ENCODE data around the gene MCCC2. TPM values are rescaled to one million over a fixed set of nuclear protein-coding genes. Genes with fewer than 3 reads are reported as not detected.
"Not testable (repeated sequence)": the region's sequence is repeated elsewhere in the genome, so short reads cannot be mapped to it uniquely, and the experiment has no call there.

MCCC2 gene
- total and polyA plus RNA-seq, 7 experiments from 2014 or later: 21.5 to 41.0 (median 24.1) TPM

DNA sequence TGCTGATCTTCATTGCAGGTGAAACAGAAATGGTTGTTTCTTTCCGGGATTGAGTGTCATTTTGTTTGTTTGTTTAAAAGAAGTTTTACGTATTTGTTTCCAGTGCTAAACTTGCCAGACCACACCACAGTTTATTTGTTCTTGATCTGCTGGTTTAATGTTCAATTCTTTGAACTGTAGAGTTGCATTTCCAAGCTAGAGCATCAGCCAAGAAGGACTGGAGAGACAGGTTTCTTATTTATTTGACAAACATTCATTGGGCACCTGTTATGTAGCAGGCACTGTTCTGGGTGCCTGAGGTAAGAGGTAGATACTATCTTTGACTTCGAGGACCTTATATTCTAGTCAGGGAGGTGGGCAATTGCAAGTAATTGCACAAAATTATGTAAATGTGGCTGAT lies 45.0 kb downstream of the MCCC2 start:
- Histone ChIP-seq H3K4me1 (ENCODE audit: control insufficient read depth in 2 of 2, insufficient read depth in 2 of 2, low read length in 2 of 2) (no peaks in the 10 kb centered on the region), H3K27ac (ENCODE audit: low read depth, low read length) (no peak overlapping the region), H3K9me3 (ENCODE audit: control insufficient read depth in 2 of 3, low read length in 3 of 3) (no peaks in the 10 kb centered on the region), H3K36me3 (ENCODE audit: control insufficient read depth in 2 of 3, insufficient read depth in 3 of 3, low read length in 3 of 3) (peaks cover 0 to 30% (median 0%) of the 10 kb centered on the region in 3 experiments), H3K4me3 (ENCODE audit: low read length) (no peak overlapping the region), H3K27me3 (ENCODE audit: control insufficient read depth in 2 of 2, insufficient read depth in 2 of 2, low read length in 2 of 2) (no peaks in the 10 kb centered on the region)
- Mint-ChIP-seq H3K4me1 (peaks cover 0 to 12% (median 7%) of the 10 kb centered on the region in 7 donors), H3K27me3 (no peaks in the 10 kb centered on the region), H3K9me3 (no peaks in the 10 kb centered on the region), H3K36me3 (peaks cover 11 to 47% (median 41%) of the 10 kb centered on the region in 5 donors), H3K27ac (peak overlapping the region in 1 of 9 donors; percentile 41), H3K4me3 (no peak overlapping the region)
- intact Hi-C loops (cut with micrococcal nuclease): no loop called here
- POLR2A ChIA-PET: no interaction called here
- no peak for ATAC-seq
- DNase-seq: no peak
- CTCF ChIA-PET: no interaction called here

GRCh38 chr5:71633255-71634155 lies 46.4 kb downstream of the MCCC2 start:
- ChIA-PET CTCF (no interaction called here), POLR2A (no interaction called here)
- Mint-ChIP-seq H3K27me3 (no peaks in the 10 kb centered on the region), H3K36me3 (peaks cover 10 to 56% (median 47%) of the 10 kb centered on the region in 5 donors), H3K9me3 (no peaks in the 10 kb centered on the region), H3K27ac (no peak overlapping the region), H3K4me1 (peaks cover 0 to 7% (median 3%) of the 10 kb centered on the region in 7 donors), H3K4me3 (no peak overlapping the region)
- Histone ChIP-seq H3K27me3 (ENCODE audit: control insufficient read depth in 2 of 2, insufficient read depth in 2 of 2, low read length in 2 of 2) (no peaks in the 10 kb centered on the region), H3K9me3 (ENCODE audit: control insufficient read depth in 2 of 3, low read length in 3 of 3) (no peaks in the 10 kb centered on the region), H3K27ac (ENCODE audit: low read depth, low read length) (no peak overlapping the region), H3K4me3 (ENCODE audit: low read length) (no peak overlapping the region), H3K36me3 (ENCODE audit: control insufficient read depth in 2 of 3, insufficient read depth in 3 of 3, low read length in 3 of 3) (peaks cover 0 to 40% (median 0%) of the 10 kb centered on the region in 3 experiments), H3K4me1 (ENCODE audit: control insufficient read depth in 2 of 2, insufficient read depth in 2 of 2, low read length in 2 of 2) (no peaks in the 10 kb centered on the region)
- no peak for DNase-seq
- intact Hi-C loops (cut with micrococcal nuclease): no loop called here
- ATAC-seq: no peak

DNA sequence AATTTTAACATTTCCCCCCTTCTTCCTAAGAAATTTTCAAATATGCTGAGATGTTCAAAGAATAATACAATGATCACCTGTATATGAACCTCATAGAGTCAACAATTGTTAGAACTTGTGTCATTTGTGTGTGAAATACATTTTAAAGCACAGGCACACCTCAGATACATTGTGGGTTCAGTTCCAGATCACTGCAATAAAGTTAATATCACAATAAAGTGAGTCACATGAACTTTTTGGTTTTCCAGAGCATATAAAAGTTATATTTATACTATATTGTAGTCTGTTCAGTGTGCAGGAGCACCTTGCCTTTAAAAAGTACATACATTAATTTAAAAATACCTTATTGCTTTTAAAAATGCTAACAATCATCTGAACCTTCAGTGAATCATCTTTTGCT lies 50.0 kb downstream of the MCCC2 start:
- Histone ChIP-seq H3K4me1 (ENCODE audit: control insufficient read depth in 2 of 2, insufficient read depth in 2 of 2, low read length in 2 of 2) (no peaks in the 10 kb centered on the region), H3K36me3 (ENCODE audit: control insufficient read depth in 2 of 3, insufficient read depth in 3 of 3, low read length in 3 of 3) (peaks cover 0 to 48% (median 3%) of the 10 kb centered on the region in 3 experiments), H3K9me3 (ENCODE audit: control insufficient read depth in 2 of 3, low read length in 3 of 3) (no peaks in the 10 kb centered on the region), H3K4me3 (ENCODE audit: low read length) (no peak overlapping the region), H3K27ac (ENCODE audit: low read depth, low read length) (no peak overlapping the region), H3K27me3 (ENCODE audit: control insufficient read depth in 2 of 2, insufficient read depth in 2 of 2, low read length in 2 of 2) (no peaks in the 10 kb centered on the region)
- peaks cover 3 to 71% (median 48%) of the 10 kb centered on the region in 5 donors for H3K36me3 Mint-ChIP-seq
- no peaks in the 10 kb centered on the region for H3K27me3 Mint-ChIP-seq
- POLR2A ChIA-PET: no interaction called here
- no peak overlapping the region for H3K27ac Mint-ChIP-seq
- intact Hi-C loops (cut with micrococcal nuclease): no loop called here
- ATAC-seq: no peak
- H3K9me3 Mint-ChIP-seq: no peaks in the 10 kb centered on the region
- H3K4me3 Mint-ChIP-seq: no peak overlapping the region
- no peak for DNase-seq
- H3K4me1 Mint-ChIP-seq: peaks cover 0 to 2% (median 0%) of the 10 kb centered on the region in 7 donors
- CTCF ChIA-PET: no interaction called here

DNA sequence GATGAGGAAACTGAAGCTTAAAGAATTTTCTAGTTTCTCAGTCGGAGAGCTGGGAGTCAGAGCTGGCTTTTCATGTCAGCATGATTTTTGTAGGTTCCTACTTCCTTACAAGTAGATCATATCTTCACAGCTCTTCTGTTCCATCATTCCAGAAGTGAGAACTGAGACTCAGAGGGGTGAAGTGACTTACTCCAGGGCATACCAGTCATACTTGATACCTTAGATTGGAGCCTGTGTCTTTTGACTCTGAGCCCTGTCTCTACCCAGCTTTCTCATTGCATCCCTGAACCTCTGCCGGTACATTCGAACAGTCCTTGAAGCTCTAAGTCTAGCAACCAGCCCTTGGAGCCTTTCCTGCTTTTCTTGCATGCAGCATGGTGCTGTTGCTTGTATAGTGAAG lies 53.3 kb downstream of the MCCC2 start:
- Mint-ChIP-seq H3K27me3 (no peaks in the 10 kb centered on the region), H3K36me3 (peaks cover 0 to 58% (median 34%) of the 10 kb centered on the region in 5 donors), H3K9me3 (no peaks in the 10 kb centered on the region), H3K27ac (no peak overlapping the region), H3K4me1 (no peaks in the 10 kb centered on the region), H3K4me3 (no peak overlapping the region)
- ChIA-PET CTCF (no interaction called here), POLR2A (no interaction called here)
- Histone ChIP-seq H3K36me3 (ENCODE audit: control insufficient read depth in 2 of 3, insufficient read depth in 3 of 3, low read length in 3 of 3) (peaks cover 0 to 39% (median 3%) of the 10 kb centered on the region in 3 experiments), H3K27me3 (ENCODE audit: control insufficient read depth in 2 of 2, insufficient read depth in 2 of 2, low read length in 2 of 2) (no peaks in the 10 kb centered on the region), H3K4me3 (ENCODE audit: low read length) (no peak overlapping the region), H3K4me1 (ENCODE audit: control insufficient read depth in 2 of 2, insufficient read depth in 2 of 2, low read length in 2 of 2) (no peaks in the 10 kb centered on the region), H3K9me3 (ENCODE audit: control insufficient read depth in 2 of 3, low read length in 3 of 3) (no peaks in the 10 kb centered on the region), H3K27ac (ENCODE audit: low read depth, low read length) (no peak overlapping the region)
- intact Hi-C loops (cut with micrococcal nuclease): no loop called here
- ATAC-seq (no peak), DNase-seq (no peak)

DNA sequence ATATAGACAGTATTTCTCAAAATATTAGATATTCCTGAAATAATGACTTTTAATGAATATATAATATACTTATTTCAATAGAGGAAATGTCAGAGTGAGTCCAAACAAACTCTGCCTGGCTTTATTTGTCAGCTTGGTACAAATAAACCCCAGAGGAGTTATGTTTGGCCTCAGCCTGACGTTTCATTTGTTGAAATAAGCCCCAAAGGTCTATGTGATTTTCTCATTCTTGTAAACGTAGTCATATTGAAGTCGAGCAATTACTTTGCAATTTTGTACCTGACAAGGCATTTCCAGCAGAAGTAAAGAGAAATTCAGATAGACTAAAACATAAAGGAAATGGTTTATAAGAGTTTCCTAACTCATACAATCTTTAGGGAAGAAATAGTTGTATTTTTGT lies 57.9 kb downstream of the MCCC2 start:
- DNase-seq: no peak
- intact Hi-C loops (cut with micrococcal nuclease): no loop called here
- H3K36me3 ChIP-seq (ENCODE audit: control insufficient read depth in 2 of 3, insufficient read depth in 3 of 3, low read length in 3 of 3): peaks cover 3 to 65% (median 4%) of the 10 kb centered on the region in 3 experiments
- no peaks in the 10 kb centered on the region for H3K9me3 Mint-ChIP-seq
- H3K27me3 ChIP-seq (ENCODE audit: control insufficient read depth in 2 of 2, insufficient read depth in 2 of 2, low read length in 2 of 2): no peaks in the 10 kb centered on the region
- ATAC-seq: no peak
- H3K4me3 Mint-ChIP-seq: no peak overlapping the region
- no peaks in the 10 kb centered on the region for H3K27me3 Mint-ChIP-seq
- H3K27ac Mint-ChIP-seq: no peak overlapping the region
- H3K4me1 ChIP-seq (ENCODE audit: control insufficient read depth in 2 of 2, insufficient read depth in 2 of 2, low read length in 2 of 2): no peaks in the 10 kb centered on the region
- CTCF ChIA-PET: no interaction called here
- no peak overlapping the region for H3K27ac ChIP-seq (ENCODE audit: low read depth, low read length)
- H3K36me3 Mint-ChIP-seq: peaks cover 23 to 73% (median 38%) of the 10 kb centered on the region in 5 donors
- no peaks in the 10 kb centered on the region for H3K9me3 ChIP-seq (ENCODE audit: control insufficient read depth in 2 of 3, low read length in 3 of 3)
- no peak overlapping the region for H3K4me3 ChIP-seq (ENCODE audit: low read length)
- peaks cover 0 to 10% (median 0%) of the 10 kb centered on the region in 7 donors for H3K4me1 Mint-ChIP-seq
- POLR2A ChIA-PET: no interaction called here

- H3K4me3 ChIP-seq (ENCODE audit: low read length); CTCF ChIA-PET; ATAC-seq; H3K9me3 ChIP-seq (ENCODE audit: control insufficient read depth in 2 of 3, low read length in 3 of 3); H3K9me3 Mint-ChIP-seq; H3K27ac ChIP-seq (ENCODE audit: low read depth, low read length); H3K4me1 ChIP-seq (ENCODE audit: control insufficient read depth in 2 of 2, insufficient read depth in 2 of 2, low read length in 2 of 2); DNase-seq; H3K4me3 Mint-ChIP-seq; POLR2A ChIA-PET; H3K27me3 Mint-ChIP-seq; H3K27me3 ChIP-seq (ENCODE audit: control insufficient read depth in 2 of 2, insufficient read depth in 2 of 2, low read length in 2 of 2); intact Hi-C loops (cut with micrococcal nuclease): not testable (repeated sequence)
- H3K36me3 ChIP-seq (ENCODE audit: control insufficient read depth in 2 of 3, insufficient read depth in 3 of 3, low read length in 3 of 3): peaks cover 0 to 66% (median 4%) of the 10 kb centered on the region in 3 experiments
- H3K27ac Mint-ChIP-seq: peak overlapping the region in 3 of 9 donors; percentile 9 to 47 (median 45)
- peaks cover 0 to 15% (median 10%) of the 10 kb centered on the region in 7 donors for H3K4me1 Mint-ChIP-seq
- H3K36me3 Mint-ChIP-seq: peaks cover 30 to 75% (median 46%) of the 10 kb centered on the region in 5 donors
Observed at GRCh38 chr5:71650940-71651339, 63.8 kb downstream of the MCCC2 start.

DNA sequence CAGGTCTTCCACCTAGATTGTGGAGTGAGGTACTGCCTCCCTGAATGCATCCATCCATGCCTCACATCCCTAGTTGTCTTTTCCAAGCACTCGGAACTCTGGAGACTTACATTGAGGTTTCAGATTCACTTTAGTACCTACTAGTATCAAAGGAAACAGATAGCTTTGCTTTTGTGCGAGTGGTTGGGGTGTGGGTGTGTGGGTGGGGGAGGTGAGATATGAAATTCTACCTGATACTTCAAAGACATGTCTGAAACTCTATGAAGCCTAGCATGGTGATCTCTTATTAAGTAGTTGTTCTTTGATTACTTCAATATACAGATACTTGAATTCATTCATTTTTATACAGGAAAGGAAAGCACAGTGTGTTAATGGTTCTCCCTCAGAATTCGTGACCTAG lies 64.4 kb downstream of the MCCC2 start:
- ATAC-seq (no peak), DNase-seq (peak in 1 of 9 donors; percentile 28)
- Mint-ChIP-seq H3K27me3 (no peaks in the 10 kb centered on the region), H3K27ac (peak overlapping the region in 2 of 9 donors; percentile 34 to 47), H3K36me3 (peaks cover 29 to 74% (median 40%) of the 10 kb centered on the region in 5 donors), H3K4me3 (no peak overlapping the region), H3K9me3 (no peaks in the 10 kb centered on the region), H3K4me1 (peaks cover 0 to 15% (median 7%) of the 10 kb centered on the region in 7 donors)
- Histone ChIP-seq H3K27ac (ENCODE audit: low read depth, low read length) (no peak overlapping the region), H3K4me3 (ENCODE audit: low read length) (no peak overlapping the region), H3K36me3 (ENCODE audit: control insufficient read depth in 2 of 3, insufficient read depth in 3 of 3, low read length in 3 of 3) (peaks cover 0 to 60% (median 2%) of the 10 kb centered on the region in 3 experiments), H3K9me3 (ENCODE audit: control insufficient read depth in 2 of 3, low read length in 3 of 3) (no peaks in the 10 kb centered on the region), H3K4me1 (ENCODE audit: control insufficient read depth in 2 of 2, insufficient read depth in 2 of 2, low read length in 2 of 2) (no peaks in the 10 kb centered on the region), H3K27me3 (ENCODE audit: control insufficient read depth in 2 of 2, insufficient read depth in 2 of 2, low read length in 2 of 2) (no peaks in the 10 kb centered on the region)
- CTCF ChIA-PET: no interaction called here
- POLR2A ChIA-PET: no interaction called here
- intact Hi-C loops (cut with micrococcal nuclease): no loop called here

Data from naive thymus-derived CD4-positive, alpha-beta T cell (primary cell).